NCI-H345 treated with DMSO at 0.1 percent for 48 hours (cell line): Measurements from ENCODE around the gene ALPG.
A peak's percentile ranks its signal among the peaks of the same experiment; 100 is the strongest.
"Not testable (repeated sequence)": the region's sequence is repeated elsewhere in the genome, so short reads cannot be mapped to it uniquely, and the experiment has no call there.

ENCODE experiments used
- DNase-seq: peaks from one replicate; lab custom pipeline; 2025; ENCODE audit not compliant: unreplicated experiment; lab: John Stamatoyannopoulos, UW

ALPG gene

GRCh38 chr2:232418466-232419244 is 12.0 kb downstream of the ALPG start:
- DNase-seq, result no peak

- no peak for DNase-seq
Measured at GRCh38 chr2:232419245-232420072, 12.8 kb downstream of the ALPG start.

- no peak for DNase-seq
Measured at GRCh38 chr2:232420073-232420454, 13.4 kb downstream of the ALPG start.

- DNase-seq, result peak; percentile 47
Measured at GRCh38 chr2:232420463-232421188, 14.0 kb downstream of the ALPG start.

- no peak for DNase-seq
Measured at GRCh38 chr2:232421189-232421785, 14.6 kb downstream of the ALPG start.

GRCh38 chr2:232422051-232422450 is 15.4 kb downstream of the ALPG start:
- DNase-seq, result no peak

GRCh38 chr2:232422996-232423395 is 16.4 kb downstream of the ALPG start:
- not testable (repeated sequence) for DNase-seq

- not testable (repeated sequence) for DNase-seq
Measured at GRCh38 chr2:232423407-232423806, 16.8 kb downstream of the ALPG start.

GRCh38 chr2:232431705-232432590 is 25.3 kb downstream of the ALPG start:
- no peak for DNase-seq

GRCh38 chr2:232432598-232433184 is 26.0 kb downstream of the ALPG start:
- no peak for DNase-seq

- DNase-seq, result not testable (repeated sequence)
Measured at GRCh38 chr2:232433622-232434021, 27.0 kb downstream of the ALPG start.

- DNase-seq, result no peak
Measured at GRCh38 chr2:232434091-232434490, 27.4 kb downstream of the ALPG start.

- no peak for DNase-seq
Measured at GRCh38 chr2:232434563-232435374, 28.1 kb downstream of the ALPG start.

- DNase-seq, result no peak
Measured at GRCh38 chr2:232435375-232435648, 28.7 kb downstream of the ALPG start.

- DNase-seq, result no peak
Measured at GRCh38 chr2:232435805-232436204, 29.2 kb downstream of the ALPG start.

GRCh38 chr2:232436381-232437194 is 29.9 kb downstream of the ALPG start:
- DNase-seq, result no peak

- DNase-seq, result no peak
Measured at GRCh38 chr2:232437195-232437571, 30.5 kb downstream of the ALPG start.

GRCh38 chr2:232438091-232438490 is 31.4 kb downstream of the ALPG start:
- DNase-seq, result no peak
